Prostate gland (tissue), 2 donors: ENCODE measurements around the gene CPSF6.

Source experiments
- POLR2A ChIP-seq: fragments of 450-650 bp; IDR thresholded peaks from one replicate; pipeline ENCODE4 v1.6.1; 2016; ENCODE audit warnings: antibody characterized with exemption, mild to moderate bottlenecking
- TF ChIP-seq, protein P1 (sequence below), 4 experiments: fragments of 200-600 bp in 2 of 4; fragments of 450-650 bp in 2 of 4; sonication (generic) in 2 of 4; IDR thresholded peaks; 1 replicate in 3 of 4; 2 replicates in 1 of 4; pipeline ENCODE4 v1.5.1; 2016 to 2019; ENCODE audit warnings: antibody characterized with exemption in 4 of 4, mild to moderate bottlenecking in 2 of 4, moderate library complexity in 2 of 4

- TF ChIP-seq, protein P1, sequence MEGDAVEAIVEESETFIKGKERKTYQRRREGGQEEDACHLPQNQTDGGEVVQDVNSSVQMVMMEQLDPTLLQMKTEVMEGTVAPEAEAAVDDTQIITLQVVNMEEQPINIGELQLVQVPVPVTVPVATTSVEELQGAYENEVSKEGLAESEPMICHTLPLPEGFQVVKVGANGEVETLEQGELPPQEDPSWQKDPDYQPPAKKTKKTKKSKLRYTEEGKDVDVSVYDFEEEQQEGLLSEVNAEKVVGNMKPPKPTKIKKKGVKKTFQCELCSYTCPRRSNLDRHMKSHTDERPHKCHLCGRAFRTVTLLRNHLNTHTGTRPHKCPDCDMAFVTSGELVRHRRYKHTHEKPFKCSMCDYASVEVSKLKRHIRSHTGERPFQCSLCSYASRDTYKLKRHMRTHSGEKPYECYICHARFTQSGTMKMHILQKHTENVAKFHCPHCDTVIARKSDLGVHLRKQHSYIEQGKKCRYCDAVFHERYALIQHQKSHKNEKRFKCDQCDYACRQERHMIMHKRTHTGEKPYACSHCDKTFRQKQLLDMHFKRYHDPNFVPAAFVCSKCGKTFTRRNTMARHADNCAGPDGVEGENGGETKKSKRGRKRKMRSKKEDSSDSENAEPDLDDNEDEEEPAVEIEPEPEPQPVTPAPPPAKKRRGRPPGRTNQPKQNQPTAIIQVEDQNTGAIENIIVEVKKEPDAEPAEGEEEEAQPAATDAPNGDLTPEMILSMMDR (IDR thresholded peaks at IDR 0.05): no peak
- no peak for TF ChIP-seq POLR2A
These were observed 707 bp downstream of the CPSF6 start for GRCh38 chr12:69239922-69240630.
